Activated CD4-positive, alpha-beta T cell treated with anti-CD3 and anti-CD28 coated beads, Interleukin-2, amount 50 U/mL, for 1 hour (primary cell): ENCODE data around the gene LCOR.
"Not testable (repeated sequence)": the region's sequence is repeated elsewhere in the genome, so short reads cannot be mapped to it uniquely, and the experiment has no call there.

Source experiments
- DNase-seq: peaks from one replicate; pipeline ENCODE4 v3.0.0-alpha.2; 2020

Gene LCOR

DNA sequence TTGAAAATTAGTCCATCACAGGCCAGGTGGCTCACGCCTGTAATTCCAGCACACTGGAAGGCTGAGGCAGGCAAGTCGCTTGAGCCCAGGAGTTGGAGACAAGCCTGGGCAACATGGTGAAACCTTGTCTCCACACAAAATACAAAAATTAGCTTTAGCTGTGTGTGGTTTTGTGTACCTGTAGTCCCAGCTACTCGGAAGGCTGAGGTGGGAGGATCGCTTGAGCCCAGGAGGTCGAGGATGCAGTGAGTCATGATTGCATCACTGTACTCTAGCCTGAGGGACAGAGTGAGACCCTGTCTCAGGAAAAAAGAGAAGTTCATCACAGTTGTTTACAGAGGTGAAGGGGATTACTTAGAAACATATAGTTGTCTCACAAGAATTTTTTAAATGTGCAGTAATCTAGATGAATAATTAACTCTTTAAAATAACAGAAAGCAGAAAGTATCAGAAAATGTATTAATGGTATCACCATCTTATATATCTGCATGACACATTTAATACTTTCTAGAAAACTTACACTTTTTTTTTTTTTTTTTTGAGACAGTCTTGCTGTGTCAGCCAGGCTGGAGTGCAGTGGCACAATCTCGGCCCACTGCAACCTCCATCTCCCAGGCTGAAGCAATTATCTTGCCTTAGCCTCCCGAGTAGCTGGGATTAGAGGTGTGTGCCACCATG, 8.9 kb downstream of the LCOR start:
- DNase-seq = no peak

DNA sequence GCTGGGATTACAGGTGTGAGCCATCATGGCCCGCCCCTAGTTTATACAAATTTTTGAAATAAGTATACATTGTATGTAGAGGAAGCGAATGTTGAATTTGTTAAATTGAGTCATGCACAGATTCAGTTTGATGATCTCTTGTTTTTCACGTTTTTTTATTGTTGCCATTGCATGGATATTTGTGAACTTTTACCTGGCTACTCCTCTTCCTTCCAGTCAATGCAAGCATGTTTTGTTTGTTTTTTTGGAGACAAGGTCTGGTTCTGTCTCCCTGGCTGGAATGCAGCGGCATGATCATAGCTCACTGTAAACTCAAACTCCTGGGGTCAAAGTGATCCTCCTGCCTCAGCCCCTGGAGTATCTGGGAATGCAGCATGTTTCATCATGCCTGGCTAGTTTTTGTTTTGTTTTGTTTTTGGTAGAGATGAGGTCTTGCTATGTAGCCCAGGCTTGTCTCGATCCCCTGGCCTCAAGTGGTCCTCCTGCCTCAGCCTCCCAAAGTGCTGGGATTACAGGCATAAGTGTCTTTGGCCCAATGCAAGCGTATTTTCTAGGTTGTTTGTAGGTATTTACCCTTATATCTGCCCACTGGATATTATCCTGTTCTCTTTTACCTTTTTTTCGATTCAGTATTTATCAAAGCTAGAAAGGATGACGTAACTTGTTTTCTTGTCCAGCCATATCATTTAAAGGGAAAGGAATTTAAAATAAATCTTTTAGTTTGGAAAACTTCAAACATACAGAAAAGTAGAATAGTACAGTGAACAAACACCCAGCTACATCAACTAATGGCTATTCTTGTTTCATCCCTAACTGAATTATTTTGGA, 11.0 kb downstream of the LCOR start:
- no peak for DNase-seq

DNA sequence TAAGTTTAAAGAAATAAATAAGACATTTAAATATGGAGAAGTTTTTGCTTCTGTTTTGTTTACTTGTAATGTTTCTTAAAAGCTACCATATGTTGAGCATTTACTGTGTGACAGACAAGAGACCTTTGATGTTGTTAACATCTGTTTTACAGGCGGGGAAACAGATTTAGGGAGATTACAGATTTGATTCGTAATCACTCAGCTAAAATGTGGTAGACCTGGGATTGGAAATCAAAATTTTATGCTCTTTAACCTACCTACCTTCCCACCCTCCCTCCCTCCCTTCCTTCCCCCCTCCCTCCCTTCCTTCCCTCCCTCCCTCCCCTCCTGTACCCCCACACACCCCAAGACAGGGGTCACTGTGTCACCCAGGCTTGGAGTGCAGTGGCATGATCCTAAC, 11.7 kb downstream of the LCOR start:
- DNase-seq = no peak

DNA sequence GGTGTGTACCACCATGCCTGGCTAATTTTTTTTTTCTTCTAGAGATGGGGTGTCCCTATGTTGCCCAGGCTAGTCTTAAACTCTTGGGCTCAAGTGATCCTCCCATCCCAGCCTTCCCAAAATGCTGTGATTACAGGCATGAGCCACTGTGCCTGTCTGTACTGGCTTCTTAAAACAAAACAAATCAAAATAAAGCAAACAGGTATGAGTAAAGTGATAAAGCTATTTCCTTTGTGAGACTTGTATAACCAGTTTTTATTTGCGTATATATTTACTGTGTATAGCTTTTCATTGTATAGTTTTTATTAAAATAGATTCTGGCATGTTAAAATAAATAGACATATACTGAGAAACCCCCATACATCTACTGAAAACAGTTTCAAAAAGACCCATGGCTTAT, 14.3 kb downstream of the LCOR start:
- no peak for DNase-seq

DNA sequence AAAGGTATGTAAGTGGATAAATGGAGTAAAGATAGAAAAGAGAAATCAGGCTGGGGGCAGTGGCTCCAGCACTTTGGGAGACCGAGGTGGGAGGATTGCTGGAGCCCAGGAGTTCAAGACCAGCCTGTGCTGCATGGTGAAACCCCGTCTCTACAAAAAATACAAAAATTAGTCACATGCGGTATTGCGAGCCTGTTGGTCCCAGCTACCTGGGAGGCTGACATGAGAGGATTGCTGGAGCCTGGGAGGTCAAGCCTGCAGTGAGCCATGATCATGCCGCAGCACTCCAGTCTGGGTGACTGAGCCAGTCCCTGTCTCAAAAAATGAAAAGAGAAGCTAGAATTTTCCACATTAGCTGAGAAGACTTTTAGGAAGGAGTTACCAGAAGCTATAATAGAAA, 14.8 kb downstream of the LCOR start:
- DNase-seq = no peak

DNA sequence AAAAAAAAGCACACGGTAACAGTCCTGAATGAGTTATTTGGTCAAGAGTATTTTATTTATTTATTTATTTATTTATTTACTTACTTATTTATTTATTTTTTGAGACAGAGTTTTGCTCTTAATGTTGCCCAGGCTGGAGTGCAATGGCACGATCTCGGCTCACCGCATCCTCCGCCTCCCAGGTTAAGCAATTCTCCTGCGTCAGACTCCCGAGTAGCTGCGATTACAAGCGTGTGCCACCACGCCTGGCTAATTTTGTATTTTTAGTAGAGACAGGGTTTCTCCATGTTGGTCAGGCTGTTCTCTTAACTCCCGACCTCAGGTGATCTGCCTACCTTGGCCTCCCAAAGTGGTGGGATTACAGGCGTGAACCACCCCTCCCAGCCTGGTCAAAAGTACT, 15.3 kb downstream of the LCOR start:
- DNase-seq = not testable (repeated sequence)

DNA sequence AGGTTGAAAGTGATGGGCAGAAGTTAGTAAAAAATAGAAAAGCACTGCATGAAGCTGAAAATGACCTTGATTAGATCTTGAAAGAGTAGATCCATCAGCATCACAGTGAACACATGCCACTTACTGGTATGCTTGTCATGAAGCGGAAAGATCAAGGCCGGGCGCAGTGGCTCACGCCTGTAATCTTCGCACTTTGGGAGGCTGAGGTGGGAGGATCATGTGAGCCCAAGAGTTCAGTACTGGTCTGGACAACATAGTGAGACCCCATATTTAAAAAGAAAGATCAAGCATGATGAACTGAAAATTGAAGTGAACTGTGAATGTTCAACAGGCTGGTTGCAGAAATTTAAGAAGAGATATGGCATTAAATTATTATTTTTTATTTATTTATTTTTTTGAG, 18.0 kb downstream of the LCOR start:
- no peak for DNase-seq

DNA sequence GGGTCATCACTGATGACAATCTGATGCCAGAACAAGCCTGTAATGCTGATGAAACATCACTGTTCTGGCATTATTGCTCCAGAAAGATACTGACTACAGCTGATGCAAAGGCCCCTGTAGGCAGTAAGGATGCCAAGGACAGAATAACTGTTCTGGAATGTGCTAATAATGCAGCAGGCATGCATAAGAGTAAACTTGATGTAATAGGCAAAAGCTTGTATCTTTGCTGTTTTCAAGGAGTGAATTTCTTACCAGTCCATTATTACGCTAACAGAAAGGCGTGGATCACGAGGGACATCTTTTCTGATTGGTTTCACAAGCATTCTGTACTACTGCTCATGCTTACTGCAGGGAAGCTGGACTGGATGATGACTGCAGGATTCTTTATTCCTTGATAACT, 18.7 kb downstream of the LCOR start:
- no peak for DNase-seq

DNA sequence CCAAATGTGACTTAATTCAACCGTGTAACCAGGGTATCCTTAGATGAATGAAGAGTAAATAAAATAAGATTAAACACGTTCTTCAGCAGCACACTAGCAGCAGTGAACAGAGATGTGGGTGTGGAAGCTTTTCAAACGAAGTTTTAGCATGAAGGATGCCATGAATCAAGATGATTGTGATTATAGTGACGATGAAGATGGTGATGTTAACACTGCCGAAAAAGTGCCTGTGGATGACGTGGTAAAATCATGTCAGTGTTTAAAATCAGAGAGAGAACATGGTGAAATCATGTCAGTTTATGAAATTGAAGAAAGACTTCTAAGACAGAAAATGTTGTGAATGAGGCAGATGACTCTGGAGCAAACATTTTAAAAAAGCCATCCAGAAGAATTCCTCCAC, 19.2 kb downstream of the LCOR start:
- no peak for DNase-seq

DNA sequence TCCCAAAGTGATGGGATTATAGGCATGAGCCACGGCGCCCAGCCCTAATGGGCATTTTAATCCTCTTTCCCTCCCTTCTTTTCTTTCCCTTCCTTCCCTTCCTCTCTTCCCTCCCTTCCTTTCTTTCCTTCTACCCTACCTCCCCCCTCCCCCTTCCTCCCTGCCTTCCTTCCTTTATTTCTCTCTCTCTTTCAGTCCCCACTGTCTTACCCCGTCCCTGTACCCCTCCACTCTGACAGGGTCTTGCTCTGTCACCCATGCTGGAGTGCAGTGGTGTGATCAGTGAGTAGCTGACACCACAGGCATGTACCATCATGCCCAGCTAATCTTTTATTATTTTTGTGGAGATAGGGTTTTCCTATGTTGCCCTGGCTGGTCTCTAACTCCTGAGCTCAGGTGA, 24.2 kb downstream of the LCOR start:
- DNase-seq = no peak

DNA sequence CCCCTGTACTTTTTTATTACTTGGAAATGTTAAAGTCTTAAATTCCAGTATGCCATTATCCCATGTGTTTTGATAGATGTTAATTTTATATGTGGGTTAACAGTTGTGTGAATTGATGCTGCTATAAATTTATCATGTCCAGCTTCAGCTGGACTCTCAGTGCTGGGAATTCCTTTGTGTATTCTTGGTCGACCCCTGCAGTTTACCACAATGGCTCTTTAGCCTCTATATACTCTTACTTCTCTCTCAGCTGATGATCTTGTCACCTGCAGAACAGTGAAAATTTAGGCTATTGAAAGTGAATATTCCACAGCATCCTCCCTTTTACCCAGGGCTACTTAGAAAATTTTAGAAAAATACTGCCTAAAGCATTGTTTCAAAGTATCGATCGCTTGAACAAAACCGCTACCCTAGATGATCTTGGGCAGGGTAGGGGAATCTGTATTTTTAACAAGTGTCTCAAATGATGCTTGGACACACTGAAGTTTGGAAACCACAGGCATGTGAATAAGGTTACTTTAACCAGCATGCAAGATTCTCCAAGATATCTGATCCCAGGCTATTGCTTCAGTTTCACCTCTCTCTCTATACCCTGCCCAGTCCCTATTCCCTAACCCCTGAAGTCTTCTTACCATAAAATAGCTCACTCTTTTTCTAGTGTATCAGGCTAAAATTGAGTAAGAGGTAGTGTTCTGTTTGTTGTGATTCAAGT, 25.4 kb downstream of the LCOR start:
- DNase-seq = no peak

DNA sequence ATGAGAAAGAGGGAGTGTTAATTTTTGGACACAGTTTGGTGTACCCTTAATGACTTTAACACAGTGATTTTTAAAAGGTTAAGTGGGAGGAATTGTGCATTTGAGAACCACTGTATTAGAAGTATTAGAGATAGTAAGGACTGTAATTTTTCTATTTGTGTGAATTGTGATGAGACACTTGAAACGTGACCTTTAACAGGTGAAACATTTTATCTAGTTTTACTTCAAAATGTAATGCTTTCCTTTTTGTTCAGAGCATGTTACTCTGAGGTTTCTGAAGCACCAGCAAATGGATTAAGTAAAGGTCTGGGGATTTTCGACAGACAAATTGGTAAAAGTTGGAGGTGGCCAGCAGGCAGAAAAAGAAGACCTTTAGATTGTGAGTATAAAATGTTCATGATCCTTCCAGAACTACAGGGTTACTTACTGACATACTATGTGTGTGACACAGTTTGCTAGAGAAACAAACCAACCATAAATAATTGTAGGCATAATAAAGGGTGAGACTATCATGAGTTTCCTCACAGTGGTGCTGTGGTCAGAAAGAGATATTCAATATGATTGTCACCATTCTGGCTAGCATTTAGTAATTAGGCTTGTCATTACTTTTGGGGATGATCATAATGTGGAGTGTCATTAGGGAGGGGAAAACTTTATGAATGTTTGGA, 26.1 kb downstream of the LCOR start:
- DNase-seq = no peak

DNA sequence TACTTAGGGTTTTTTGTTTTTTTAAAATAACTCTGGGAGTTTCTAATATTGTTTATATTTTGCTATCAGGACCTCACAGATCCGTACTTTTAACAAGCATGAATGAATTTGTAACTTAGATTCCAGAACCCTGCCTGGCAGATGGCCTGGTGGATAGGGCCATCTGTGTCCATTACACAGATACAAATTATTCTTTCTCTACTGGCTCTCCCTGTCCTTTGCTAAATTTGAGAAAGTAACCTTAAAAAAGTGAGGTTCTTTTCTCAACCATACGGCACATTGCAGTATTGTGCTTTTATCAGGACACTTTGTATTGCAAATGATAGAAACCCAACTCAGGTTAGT, 26.6 kb downstream of the LCOR start:
- no peak for DNase-seq

DNA sequence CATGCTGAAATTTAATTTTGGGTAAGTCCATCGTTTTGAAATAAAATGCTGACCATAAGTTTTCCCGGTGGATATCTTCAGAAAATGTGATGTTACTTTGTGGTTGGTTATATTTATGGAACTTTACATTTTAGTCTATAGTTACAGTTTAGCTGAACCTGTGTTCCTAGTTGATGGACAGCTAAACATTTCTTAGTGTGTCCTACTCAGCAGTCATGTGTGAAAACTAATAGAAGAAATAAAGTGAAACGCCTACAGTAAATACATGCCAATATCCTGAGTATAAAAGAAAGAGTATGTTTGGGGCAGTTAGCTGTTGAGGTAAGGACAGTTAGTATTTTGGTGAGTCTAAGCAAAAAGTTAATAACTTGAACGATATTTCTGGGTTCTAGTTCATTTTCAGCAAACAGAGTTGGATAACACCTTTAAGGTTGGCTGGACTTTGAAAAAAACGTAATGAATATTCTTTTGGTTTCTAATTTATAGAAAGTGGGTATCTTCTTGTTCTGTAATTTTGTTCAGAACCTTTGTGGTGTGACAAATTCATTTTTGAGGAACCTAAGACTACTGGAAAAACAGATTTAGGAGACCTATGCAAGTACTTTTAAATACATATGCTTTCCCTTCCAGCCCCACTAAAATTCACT, 28.7 kb downstream of the LCOR start:
- no peak for DNase-seq

DNA sequence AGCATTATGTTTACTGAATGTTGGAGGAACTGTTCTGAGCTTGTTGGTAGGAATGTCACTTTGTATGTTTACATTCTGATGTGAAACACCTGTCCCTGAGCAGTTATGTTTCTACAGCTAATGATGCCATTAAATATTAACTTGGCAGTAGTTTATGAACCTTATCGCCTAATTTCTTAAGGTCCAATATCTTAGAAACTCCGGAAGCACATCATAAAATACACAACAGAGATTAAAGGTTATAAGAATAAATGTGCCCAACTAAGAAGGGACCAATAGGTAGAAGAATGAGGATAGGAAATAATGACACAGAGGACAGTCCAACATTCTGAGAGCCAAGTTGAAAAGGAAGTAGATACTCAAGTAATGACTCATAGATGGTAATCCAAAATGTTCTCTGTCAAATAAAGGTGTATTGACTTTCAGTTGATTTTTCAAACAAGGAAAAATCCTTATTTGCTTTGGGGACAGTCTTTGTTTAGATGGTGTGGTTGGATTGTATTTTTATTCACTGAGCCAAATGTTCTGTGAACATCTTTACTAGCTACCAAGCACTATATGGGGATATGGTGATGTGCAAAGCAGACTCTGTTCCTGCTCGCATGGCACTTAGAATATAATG, 31.9 kb downstream of the LCOR start:
- DNase-seq = no peak

DNA sequence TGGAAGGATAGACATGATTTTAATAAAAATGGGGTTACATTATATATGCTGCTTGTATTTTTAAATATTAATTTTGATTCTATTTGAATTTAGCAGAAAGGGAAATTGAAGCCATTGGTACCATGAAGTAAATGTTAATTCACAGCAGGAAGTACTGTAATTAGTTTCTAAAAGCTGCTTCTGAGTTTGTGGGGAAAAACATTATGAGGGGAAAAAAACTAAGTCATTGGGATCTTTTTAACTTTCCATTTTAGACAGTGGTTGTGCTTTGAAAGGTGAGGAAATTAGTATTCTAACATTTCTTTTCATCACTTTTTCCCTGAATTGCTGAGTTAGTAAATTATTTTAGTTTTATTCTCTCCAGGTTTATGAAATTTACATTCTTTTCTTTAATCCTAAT, 41.0 kb downstream of the LCOR start:
- DNase-seq = no peak

DNA sequence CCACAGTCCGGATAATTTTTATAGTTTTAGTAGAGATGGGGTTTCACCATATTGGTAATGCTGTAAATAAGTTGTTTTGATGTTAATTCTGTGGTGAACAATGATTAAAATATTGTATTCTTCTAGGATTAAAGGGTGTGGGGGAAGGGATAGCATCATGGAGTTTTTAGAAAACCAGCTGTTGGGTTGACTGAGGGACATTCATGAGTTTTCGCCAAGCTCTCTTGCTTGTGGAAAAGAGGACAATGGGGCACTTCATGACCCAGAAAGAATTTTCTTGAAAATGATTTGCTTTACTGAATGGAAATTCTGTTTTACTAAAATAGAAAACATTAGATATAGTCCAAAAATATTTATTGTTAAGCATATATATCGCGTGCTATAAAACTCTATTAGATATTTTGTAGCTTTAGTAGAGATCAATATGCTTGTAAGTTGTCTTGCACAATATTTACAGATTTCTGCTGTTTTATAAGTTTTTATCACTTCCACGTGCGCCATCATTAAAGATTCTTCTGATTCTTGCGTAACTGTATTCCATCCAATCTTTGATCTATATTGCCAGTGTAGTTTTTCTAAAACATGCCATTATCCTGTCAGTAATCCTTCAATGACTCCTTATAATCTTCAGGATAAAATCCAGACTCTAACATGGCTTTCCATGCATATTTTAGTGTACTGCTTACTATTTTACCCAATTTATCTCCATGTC, 41.8 kb downstream of the LCOR start:
- DNase-seq = no peak

DNA sequence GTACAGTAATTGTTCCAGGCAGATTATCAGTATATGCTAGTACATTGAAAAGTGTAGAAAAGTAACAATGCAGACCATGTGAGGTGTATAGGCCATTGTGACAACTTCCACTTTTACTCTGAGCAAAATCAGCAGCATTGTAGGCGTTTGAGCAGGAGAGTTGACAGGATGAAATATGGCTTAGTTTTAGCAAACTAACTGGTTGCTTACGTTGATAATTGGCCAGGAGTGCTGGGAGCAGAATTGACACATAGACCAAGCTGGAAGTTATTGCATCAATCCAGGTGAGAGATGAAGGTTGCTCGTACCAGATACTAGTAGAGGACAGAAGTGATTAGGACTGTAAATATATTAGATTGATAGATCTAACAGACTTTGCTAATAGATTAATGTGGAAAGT, 46.0 kb downstream of the LCOR start:
- no peak for DNase-seq

DNA sequence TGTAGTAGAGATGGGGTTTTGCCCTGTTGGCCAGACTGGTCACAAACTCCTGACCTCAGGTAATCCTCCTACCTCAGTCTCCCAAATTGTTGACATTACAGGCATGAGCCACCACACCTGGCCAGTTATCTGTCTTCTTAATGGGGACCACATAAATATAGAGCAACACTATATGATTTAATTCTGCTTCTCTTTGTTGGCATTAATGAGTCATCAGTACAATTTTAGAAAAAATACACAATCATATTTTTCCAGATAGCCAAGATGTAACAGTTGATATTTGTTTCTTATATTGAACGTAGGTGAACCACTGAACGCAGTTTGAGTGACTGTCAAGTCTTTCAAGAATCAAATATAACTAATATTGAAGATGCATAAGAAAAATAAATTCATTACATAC, 48.5 kb downstream of the LCOR start:
- DNase-seq = no peak

DNA sequence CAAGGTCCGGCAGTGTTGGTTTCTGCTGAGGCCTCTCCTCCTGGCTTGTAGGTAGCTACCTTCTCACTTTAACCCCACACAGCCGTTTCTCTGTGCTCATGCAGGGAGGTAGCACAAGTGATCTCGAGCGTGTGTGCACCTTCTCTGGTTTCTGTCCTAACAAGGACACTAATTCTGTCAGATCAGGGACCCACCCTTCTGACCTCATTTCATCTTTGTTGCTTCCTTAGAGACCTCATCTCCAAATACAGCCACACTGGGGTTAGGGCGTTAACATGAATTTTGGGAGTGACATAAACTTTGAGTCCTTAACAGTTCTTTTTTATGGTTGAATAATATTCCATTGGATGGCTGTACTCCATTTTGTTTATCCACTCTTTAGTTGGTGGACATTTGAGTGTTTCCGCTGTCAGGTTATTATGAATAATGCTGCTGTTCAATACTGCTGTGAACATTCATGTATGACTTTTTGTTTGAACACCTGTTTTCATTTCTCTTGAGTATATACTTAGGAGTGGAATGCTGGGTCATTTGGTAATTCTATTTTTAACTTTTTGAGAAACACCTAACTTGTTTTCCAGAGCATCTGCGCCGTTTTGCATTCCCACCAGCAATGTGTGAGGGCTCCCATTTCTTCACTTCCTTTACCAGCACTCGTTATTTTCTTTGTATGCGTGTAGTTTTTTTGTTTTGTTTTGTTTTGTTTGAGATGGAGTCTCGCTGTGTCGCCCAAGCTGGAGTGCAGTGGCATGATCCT, 57.5 kb downstream of the LCOR start:
- DNase-seq = no peak

DNA sequence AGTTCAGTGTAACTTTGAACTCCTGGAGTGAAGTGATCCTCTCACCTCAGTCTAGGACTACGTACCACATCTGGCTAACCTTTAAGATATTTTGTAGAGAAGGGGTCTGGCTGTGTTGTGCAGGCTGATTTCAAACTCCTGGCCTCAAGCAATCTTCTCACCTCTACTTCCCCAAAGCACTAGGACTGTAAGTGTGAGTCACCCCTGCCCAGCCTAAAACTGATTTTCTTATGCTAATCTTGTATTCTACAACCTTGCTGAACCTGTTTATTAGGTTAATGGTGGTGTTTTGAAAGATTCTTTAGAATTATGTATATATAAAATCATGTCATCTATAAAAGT, 58.0 kb downstream of the LCOR start:
- no peak for DNase-seq
